NCI-H146 treated with DMSO at 0.1 percent for 48 hours (cell line): Measurements from ENCODE around the gene IRGM.
A peak's percentile ranks its signal among the peaks of the same experiment; 100 is the strongest.
"Not testable (repeated sequence)": the region's sequence is repeated elsewhere in the genome, so short reads cannot be mapped to it uniquely, and the experiment has no call there.

ENCODE experiments used
- DNase-seq: peaks from one replicate; lab custom pipeline; 2025; ENCODE audit not compliant: unreplicated experiment; lab: John Stamatoyannopoulos, UW

IRGM gene, protein sequence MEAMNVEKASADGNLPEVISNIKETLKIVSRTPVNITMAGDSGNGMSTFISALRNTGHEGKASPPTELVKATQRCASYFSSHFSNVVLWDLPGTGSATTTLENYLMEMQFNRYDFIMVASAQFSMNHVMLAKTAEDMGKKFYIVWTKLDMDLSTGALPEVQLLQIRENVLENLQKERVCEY

DNA sequence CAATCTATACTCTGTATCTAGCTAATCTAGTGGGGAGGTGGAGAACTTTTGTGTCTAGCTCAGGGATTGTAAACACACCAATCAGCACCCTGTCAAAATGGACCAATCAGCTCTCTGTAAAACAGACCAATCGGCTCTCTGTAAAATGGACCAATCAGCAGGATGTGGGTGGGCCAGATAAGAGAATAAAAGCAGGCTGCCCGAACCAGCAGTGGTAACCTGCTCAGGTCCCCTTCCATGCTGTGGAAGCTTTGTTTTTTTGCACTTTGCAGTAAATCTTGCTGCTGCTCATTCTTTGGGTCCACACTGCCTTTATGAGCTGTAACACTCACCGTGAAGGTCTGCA lies at the start of gene IRGM:
IRGM (plus strand) TSS at position 214 of the 346 bp plus-strand sequence. CDS start 1,603 bp downstream, outside the sequence.
- not testable (repeated sequence) for DNase-seq

DNA sequence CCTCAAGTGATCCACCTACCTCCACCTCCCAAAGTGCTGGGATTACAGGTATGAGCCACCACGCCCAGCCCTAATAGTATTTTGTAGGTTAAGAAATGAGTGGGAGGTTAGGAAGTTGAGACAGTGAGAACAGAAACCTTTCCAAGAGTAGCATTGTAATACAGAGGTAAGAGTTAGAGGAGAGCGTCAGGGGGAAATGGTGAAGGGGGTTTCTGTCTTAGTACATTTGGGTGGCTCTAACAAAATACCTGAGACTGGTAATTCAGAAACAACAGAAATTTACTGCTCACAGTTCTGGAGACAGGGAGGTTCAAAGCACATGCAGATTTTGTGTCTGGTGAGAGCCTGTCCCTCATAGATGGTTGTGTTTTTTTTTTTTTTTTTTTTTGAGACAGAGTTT lies 48.9 kb upstream of the IRGM start:
- DNase-seq = no peak

DNA sequence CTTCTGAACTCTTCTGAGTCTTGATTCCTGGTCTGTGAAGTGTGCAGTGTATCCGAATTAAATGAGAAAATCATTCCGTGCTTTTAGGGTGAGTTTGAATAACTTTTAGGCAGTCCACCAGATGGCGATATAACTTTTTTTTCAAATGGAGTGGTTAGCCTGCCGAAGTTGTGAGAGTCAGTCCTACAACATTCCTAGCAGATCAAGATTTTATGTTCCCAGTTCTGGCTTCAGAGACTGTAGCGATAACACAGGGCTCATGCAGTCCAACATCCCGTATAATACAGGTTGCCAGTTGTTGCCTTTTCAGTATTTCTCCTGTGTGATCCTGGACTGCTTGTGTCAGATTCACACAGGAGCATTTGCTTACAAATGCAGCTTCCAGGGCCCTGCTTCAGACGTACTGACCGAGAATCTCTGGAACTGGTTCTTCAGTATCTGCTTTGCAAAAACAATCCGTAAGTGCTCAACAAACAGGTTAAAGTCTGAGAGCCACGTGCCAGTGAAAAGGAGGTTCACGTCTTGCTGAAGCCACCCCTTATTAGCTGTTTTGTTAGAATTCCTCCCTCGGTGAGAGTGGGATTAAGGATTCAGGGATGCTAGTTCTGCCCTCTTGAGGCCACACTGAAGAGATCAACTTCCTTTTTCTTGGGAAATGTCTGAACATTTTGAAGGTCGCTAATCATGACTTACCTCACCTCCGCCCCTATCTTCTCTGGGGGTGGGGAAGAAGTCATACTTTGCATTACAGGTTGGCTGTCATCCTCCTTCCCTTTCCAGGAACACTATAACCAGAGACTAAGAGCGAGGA lies 45.0 kb upstream of the IRGM start:
- DNase-seq = peak; percentile 54

DNA sequence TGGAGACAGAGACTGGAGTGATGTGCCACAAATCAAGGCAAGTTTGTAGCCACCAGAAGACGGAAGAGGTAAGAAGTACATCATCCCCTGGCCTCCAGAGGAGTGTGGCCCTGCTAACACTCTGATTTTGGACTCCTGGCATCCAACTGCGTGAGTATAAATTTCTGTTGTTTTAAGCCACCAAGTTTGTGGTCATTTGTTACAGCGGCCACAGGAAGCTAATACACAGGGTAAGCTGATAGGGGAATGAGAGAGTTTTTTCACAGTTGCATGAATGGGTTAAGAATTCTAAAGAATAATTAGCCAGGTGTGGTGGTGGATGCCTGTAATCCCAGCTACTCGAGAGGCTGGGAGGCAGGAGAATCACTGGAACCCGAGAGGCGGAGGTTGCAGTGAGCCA lies 41.9 kb upstream of the IRGM start:
- DNase-seq = no peak

DNA sequence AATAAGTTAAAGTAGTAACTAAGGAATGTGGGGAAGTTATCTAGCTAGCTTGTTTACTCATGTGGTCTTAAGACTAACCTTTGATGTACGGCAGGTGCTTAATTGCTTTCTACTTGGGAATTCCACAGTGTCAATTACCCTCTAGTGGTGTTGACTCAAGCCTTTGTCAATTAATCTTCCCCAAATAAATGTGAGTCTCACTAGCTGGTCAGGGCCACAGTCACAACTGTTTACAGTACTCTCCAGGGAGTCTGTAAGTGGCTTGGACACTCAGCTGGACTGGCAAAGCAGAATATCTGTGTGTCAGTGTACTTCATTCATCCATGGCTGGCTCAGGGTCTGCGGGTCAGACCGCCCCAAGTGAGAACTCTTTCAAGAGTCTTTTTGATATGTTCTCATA lies 37.0 kb upstream of the IRGM start:
- DNase-seq = no peak

DNA sequence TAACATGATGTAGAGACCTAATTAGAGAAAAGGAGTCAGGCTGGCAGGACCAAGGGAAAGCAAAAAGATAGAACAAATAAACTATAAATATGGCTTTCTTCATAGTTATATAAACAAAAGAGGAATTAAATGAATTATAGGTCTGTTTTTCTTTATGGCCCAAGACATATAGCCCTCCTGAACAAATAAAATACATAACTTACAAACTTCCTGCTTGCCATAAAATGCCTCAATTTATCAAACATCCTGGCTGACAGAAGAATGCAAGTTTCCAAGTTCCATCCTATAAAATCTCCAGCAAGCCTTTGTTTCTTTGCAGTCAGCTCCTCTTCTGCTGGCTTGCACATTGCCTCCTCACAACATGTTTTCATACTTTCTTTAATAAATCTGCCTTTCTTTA lies 31.3 kb upstream of the IRGM start:
- no peak for DNase-seq

DNA sequence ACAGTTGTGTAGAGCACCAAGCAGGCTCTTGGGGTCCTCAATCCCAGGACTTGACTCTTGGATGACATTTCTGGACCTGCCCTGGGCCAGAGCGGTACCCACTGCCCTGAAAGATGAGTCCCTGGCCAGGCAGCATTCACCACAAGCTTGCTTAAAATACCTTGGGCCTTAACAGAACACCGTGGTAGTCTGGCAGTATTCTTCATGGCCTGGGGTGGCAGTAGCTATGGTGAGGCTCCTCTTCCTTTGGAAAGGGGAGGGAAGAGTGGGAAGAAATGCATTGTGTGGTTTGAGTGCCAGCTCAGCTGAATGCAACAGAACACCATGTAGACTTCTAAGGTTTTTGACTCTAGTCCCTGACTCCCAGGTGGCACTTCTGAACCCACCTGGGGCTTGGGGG lies 29.4 kb upstream of the IRGM start:
- no peak for DNase-seq

DNA sequence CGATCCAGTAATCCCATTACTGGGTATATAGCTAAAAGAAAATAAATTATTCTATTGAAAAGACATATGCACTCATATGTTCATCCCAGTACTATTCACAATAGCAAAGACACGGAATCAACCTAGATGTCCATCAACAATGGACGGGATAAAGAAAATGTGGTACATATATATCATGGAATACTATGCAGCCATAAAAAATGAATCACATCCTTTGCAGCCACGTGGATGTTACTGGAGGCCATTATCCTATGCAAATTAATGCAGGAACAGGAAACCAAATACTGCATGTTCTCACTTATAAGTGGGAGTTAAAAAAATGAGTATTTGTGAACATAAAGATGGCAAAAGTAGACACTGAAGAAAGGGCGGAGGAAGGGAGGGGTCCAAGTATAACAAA lies 16.6 kb upstream of the IRGM start:
- DNase-seq = no peak

DNA sequence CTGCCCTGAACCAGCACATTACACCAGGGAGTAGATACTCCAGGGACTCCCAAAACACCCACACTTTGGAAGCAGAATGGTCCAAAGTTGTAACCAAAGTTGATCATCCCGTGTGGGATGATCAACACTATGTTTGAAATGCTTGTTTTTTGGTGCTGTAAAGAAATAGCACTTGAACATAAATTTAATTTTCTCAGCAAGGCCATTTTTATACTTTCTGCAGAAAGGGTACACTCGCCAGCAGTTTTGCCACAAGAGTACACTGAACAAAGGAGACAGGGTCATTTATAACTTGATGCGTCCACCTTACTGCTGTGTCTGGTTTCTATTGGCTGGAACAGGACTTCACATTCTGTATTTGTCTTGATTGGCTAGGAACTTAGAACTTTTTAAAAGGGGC lies 14.5 kb upstream of the IRGM start:
- not testable (repeated sequence) for DNase-seq

DNA sequence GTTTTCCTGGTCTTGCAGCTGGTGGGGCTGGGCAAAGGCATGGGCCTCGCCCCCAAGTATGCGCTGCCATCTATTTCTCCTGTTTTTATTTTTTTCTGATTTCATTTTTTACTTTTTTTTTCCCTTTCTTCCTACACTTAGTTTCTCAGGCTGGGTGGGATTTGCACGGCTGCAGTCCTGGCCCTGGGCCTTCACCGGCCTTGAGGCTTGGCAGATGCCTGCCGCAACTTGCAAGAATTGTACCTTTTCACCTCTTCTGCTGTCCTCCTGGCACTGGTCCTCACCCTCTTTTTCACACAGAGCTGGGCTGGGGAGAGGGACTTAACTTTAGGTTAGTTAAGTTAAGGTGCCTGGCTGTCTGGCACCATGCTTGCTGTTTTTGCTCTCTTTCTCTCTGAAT lies 10.3 kb upstream of the IRGM start:
- DNase-seq = no peak

DNA sequence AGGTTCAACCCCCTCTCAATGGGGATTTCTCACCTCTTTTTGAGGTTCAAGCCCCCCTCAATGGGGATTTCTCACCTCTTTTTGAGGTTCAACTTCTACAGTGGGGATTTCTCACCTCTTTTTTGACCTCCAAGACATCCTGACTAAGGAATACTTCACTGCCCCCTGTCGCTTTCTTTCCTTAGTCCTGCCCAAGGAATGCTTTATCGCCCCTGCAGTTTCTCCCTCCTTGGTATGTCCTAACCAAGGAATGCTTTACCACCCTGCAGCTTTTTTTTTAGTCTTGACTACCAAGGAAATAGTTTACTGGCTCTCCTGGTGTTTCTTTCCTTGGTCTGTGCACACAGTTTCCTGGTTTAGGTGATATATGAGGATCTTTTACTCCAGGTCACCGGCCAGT lies 9.6 kb upstream of the IRGM start:
- no peak for DNase-seq

DNA sequence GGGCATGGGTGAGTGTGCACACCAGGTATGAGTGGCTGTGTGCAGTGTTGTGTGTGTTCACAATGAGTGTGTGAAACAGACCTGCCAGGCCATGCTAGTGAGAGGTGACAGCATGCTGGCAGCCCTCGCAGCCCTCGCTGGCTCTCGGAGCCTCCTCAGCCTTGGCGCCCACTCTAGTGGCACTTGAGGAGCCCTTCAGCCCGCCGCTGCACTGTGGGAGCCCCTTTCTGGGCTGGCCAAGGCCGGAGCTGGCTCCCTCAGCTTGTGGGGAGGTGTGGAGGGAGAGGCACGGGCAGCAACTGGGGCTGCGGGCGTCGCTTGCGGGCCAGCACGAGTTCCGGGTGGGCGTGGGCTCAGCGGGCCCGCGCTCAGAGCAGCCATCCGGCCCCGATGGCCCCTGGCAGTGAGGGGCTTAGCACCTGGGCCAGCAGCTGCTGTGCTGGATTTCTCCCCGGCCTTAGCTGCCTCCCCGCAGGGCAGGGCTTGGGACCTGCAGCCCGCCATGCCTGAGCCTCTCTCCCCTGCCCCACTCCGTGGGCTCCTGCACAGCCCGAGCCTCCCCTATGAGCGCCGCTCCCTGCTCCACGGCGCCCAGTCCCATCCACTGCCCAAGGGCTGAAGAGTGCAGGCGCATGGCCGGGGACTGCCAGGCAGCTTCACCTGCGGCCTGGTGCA lies 999 bp upstream of the IRGM start:
- not testable (repeated sequence) for DNase-seq

DNA sequence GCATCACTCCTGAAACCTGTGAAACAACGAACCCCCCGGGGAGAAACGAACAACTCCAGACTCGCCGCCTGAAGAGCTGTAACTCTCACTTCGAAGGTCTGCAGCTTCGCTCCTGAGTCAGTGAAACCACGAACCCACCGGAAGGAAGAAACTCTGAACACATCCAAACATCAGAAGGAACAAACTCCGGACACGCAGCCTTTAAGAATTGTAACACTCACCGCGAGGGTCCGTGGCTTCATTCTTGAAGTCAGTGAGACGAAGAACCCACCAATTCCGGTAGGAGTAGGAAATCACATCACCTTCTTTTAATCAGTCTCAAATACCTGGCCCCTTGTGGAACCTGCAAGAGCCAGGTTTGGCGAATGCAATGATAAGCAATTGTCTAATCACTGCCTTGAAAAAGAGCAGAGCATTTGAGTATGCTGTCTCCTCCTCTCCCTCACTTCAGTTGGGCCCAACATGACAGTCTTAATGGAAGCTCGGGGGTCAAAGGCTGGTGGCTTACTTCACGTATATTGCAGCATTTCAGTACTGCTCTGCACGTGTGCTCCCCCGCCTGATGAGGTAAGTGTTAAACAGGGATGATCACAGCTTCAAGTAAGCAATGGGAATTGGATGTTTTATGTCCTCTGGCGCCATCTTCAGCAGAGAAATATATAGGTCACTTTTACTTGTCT lies 473 bp downstream of the IRGM start:
- DNase-seq = peak; percentile 52

DNA sequence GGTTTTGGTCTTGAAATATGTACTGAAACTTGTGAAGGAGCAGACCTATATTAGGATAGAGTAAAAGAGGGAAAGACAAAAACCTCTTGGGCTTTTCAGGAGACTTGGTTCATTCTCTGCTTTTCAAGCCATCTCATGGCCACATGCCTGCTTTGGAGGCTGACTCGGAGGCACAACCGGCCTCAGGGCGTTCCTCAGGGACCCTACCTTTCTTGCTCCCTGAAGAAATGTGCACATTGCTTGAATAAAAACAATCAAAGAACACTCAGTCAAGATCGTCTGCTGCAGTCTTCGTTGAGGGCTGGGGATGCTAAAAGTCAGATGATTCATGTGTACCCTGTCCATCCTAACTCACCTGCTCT lies 994 bp downstream of the IRGM start:
- no peak for DNase-seq

DNA sequence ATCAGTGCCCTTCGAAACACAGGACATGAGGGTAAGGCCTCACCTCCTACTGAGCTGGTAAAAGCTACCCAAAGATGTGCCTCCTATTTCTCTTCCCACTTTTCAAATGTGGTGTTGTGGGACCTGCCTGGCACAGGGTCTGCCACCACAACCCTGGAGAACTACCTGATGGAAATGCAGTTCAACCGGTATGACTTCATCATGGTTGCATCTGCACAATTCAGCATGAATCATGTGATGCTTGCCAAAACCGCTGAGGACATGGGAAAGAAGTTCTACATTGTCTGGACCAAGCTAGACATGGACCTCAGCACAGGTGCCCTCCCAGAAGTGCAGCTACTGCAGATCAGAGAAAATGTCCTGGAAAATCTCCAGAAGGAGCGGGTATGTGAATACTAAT lies 1.9 kb downstream of the IRGM start:
- no peak for DNase-seq

DNA sequence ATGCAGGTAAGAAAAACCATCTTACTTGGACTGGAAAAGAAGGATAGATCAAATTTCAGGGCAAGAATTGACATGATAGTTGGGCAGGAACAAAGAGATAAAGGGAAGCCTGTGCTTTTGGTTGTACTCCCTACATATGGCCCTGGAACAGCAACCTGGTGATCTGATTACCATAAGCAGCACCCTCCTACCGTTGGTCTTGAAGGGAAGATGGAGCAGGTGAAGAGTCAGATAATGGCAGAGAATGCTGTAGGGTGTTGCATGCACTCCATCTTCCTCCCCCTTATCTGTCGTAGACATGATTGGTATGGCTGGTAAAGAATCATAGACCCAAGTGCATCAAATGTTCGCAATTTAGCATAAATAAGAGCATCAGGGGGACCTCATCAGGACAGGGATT lies 4.7 kb downstream of the IRGM start:
- no peak for DNase-seq

DNA sequence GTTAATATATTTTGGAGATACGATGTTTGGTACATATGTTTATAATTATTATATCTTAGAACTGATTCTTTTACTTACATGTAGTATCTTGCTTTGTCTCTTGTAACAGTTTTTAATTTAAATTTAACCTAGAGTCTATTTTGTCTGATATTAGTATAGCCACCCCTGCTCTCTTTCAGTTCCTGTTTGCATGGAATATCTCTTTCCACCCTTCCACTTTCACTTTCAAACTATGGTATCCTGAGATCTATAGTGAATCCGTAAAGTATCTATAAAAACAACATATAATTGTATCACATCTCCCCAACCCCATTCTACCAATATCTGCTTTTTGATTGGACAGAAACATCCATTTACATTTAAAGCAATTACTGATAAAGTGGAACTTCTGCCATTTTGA lies 7.2 kb downstream of the IRGM start:
- no peak for DNase-seq

DNA sequence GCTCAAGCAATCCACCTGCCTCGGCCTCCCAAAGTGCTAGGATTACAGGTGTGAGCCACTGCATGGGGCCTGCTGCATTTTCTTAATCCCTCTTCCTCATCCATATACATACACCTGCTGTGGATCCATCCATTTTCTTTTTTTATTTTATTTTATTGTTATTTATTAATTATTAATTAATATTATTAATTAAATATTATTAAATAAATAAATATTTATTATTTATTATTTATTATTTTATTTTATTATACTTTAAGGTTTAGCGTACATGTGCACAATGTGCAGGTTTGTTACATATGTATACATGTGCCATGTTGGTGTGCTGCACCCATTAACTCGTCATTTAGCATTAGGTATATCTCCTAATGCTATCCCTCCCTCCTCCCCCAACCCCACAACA lies 10.4 kb downstream of the IRGM start:
- DNase-seq = not testable (repeated sequence)

DNA sequence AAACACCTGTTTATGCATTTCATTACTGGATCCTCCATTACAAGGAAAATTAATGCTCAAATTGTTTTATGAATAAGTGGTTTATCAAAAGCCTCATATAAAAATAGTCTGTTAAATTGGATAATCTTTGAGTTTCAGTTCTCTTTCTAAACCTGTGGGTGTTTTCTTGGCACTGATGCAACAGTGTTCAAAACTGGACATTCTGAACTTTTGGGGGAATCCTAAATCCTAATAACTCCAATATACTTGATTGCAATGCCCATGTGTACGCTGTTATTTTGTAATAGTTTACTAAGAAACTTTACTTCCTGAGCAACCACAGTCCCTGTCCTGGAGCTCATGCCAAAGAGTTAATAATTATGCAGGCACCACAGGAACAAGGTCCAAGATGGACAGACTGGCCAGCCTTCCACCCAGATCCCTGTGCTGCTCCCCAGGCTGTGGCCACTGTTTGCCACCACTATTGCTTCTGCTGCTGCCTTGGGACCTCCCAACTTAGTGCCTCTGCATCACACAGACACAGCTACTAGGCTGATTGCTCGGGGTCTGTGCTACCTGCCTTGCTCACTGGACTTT lies 14.0 kb downstream of the IRGM start:
- DNase-seq = no peak

DNA sequence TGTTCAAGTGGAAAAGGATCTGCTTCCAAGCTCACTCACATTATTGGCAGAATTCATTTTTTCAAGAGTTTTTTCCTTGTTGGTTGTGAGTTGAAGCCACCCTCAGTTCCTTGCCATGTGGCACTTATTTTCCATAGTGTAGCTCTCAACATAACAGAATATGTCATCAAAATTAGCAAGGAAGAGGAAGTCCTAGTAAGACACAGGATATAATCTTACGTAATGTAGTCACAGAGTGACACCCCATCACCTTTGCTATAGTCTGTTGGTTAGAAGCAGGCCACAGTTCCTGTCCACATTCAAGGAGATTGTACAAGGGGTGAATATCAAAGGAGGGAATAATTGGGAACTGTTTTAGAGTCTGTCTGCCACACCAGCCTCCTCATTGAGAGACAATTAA lies 15.7 kb downstream of the IRGM start:
- no peak for DNase-seq

DNA sequence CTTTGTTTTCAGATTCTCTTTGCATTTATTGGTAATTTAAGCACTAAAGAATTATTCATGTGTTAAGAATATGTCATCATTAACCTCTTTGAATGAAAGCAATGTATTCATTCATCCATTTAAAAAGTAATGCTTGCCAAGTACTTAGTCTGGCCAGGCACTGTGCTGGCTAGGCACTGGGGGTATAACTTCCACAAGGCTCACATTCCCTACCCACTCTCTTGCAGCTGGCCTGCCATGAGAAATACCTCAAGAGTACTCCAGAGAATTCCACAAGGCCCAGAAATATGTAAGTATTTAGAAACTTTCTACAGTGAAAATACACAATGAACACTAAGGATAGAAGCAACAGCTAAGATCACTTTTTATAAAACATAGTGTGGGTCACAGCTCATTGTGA lies 33.0 kb downstream of the IRGM start:
- DNase-seq = no peak
